ENCODE measurements around the gene P3H2.
"Not testable (repeated sequence)": the region's sequence is repeated elsewhere in the genome, so short reads cannot be mapped to it uniquely, and the experiment has no call there.

P3H2 gene

GRCh38 chr3:190120269-190121060 is at the start of gene P3H2:
Gene P3H2 (minus strand): TSS chr3:190120897. CDS start chr3:190120731, 166 bp downstream.
- peak; percentile 75 for DNase-seq (ENCODE audit: low spot score)

GRCh38 chr3:190169877-190170276 is 49.2 kb upstream of the P3H2 start:
- no peak for DNase-seq (ENCODE audit: low spot score)

GRCh38 chr3:190169243-190169642 is 48.5 kb upstream of the P3H2 start:
- DNase-seq (ENCODE audit: low spot score): no peak

GRCh38 chr3:190167936-190168680 is 47.4 kb upstream of the P3H2 start:
- DNase-seq (ENCODE audit: low spot score): no peak

- no peak for DNase-seq (ENCODE audit: low spot score)
These were observed 46.3 kb upstream of the P3H2 start for GRCh38 chr3:190166948-190167347.

GRCh38 chr3:190165253-190165652 is 44.6 kb upstream of the P3H2 start:
- no peak for DNase-seq (ENCODE audit: low spot score)

- DNase-seq (ENCODE audit: low spot score): not testable (repeated sequence)
These were observed 41.3 kb upstream of the P3H2 start for GRCh38 chr3:190162013-190162412.

GRCh38 chr3:190159902-190160435 is 39.3 kb upstream of the P3H2 start:
- DNase-seq (ENCODE audit: low spot score): no peak

GRCh38 chr3:190158261-190158660 is 37.6 kb upstream of the P3H2 start:
- no peak for DNase-seq (ENCODE audit: low spot score)

GRCh38 chr3:190155752-190156151 is 35.1 kb upstream of the P3H2 start:
- no peak for DNase-seq (ENCODE audit: low spot score)

- DNase-seq (ENCODE audit: low spot score): no peak
These were observed 30.0 kb upstream of the P3H2 start for GRCh38 chr3:190150681-190151080.

- DNase-seq (ENCODE audit: low spot score): not testable (repeated sequence)
These were observed 29.3 kb upstream of the P3H2 start for GRCh38 chr3:190149830-190150619.

GRCh38 chr3:190144793-190145192 is 24.1 kb upstream of the P3H2 start:
- not testable (repeated sequence) for DNase-seq (ENCODE audit: low spot score)

GRCh38 chr3:190142041-190142440 is 21.3 kb upstream of the P3H2 start:
- DNase-seq (ENCODE audit: low spot score): no peak

GRCh38 chr3:190139365-190139764 is 18.7 kb upstream of the P3H2 start:
- DNase-seq (ENCODE audit: low spot score): no peak

GRCh38 chr3:190132371-190132770 is 11.7 kb upstream of the P3H2 start:
- no peak for DNase-seq (ENCODE audit: low spot score)

- DNase-seq (ENCODE audit: low spot score): no peak
These were observed 10.6 kb upstream of the P3H2 start for GRCh38 chr3:190131329-190131728.

- DNase-seq (ENCODE audit: low spot score): no peak
These were observed 10.0 kb upstream of the P3H2 start for GRCh38 chr3:190130696-190131095.

GRCh38 chr3:190130037-190130436 is 9.3 kb upstream of the P3H2 start:
- no peak for DNase-seq (ENCODE audit: low spot score)

- DNase-seq (ENCODE audit: low spot score): no peak
These were observed 7.1 kb upstream of the P3H2 start for GRCh38 chr3:190127797-190128196.

GRCh38 chr3:190127195-190127594 is 6.5 kb upstream of the P3H2 start:
- DNase-seq (ENCODE audit: low spot score): no peak

GRCh38 chr3:190125436-190126068 is 4.9 kb upstream of the P3H2 start:
- DNase-seq (ENCODE audit: low spot score): no peak
